Measurements from ENCODE around the gene CEP350. TPM values are rescaled to one million over a fixed set of nuclear protein-coding genes. Genes with fewer than 3 reads are reported as not detected.

Gene CEP350
- total RNA-seq, 1 experiment from 2014 or later, result 42.3 TPM

GRCh38 chr1:180092931-180093650 is 138.5 kb downstream of the CEP350 start:
- Mint-ChIP-seq H3K4me1 (ENCODE audit: low read depth, unreplicated experiment) (no peaks in the 10 kb centered on the region), H3K9me3 (ENCODE audit: low read depth, unreplicated experiment) (no peaks in the 10 kb centered on the region), H3K4me3 (ENCODE audit: low read depth, unreplicated experiment) (no peak overlapping the region), H3K27ac (ENCODE audit: unreplicated experiment) (no peak overlapping the region), H3K36me3 (ENCODE audit: insufficient read depth, unreplicated experiment) (peaks cover 54% of the 10 kb centered on the region), H3K27me3 (ENCODE audit: unreplicated experiment) (no peaks in the 10 kb centered on the region)
- TF ChIP-seq CTCF (IDR thresholded peaks at IDR 0.05; ENCODE audit: unreplicated experiment), result no peak
- intact Hi-C loops (cut with micrococcal nuclease; ENCODE audit: unreplicated experiment), result no loop called here
- no peak for DNase-seq
- no TSS peak for BruUV-seq (replicated peaks)
- CTCF ChIA-PET, result no interaction called here

- Mint-ChIP-seq H3K27ac (ENCODE audit: unreplicated experiment) (no peak overlapping the region), H3K36me3 (ENCODE audit: insufficient read depth, unreplicated experiment) (peaks cover 63% of the 10 kb centered on the region), H3K27me3 (ENCODE audit: unreplicated experiment) (no peaks in the 10 kb centered on the region), H3K4me3 (ENCODE audit: low read depth, unreplicated experiment) (no peak overlapping the region), H3K9me3 (ENCODE audit: low read depth, unreplicated experiment) (no peaks in the 10 kb centered on the region), H3K4me1 (ENCODE audit: low read depth, unreplicated experiment) (no peaks in the 10 kb centered on the region)
- no peak for TF ChIP-seq CTCF (IDR thresholded peaks at IDR 0.05; ENCODE audit: unreplicated experiment)
- intact Hi-C loops (cut with micrococcal nuclease; ENCODE audit: unreplicated experiment), result no loop called here
- CTCF ChIA-PET, result no interaction called here
- no peak for DNase-seq
- no TSS peak for BruUV-seq (replicated peaks)
Observed at GRCh38 chr1:180094705-180095295, 140.2 kb downstream of the CEP350 start.

GRCh38 chr1:180096584-180097325 is 142.1 kb downstream of the CEP350 start:
- H3K9me3 Mint-ChIP-seq (ENCODE audit: low read depth, unreplicated experiment), result no peaks in the 10 kb centered on the region
- intact Hi-C loops (cut with micrococcal nuclease; ENCODE audit: unreplicated experiment), result no loop called here
- H3K27me3 Mint-ChIP-seq (ENCODE audit: unreplicated experiment), result no peaks in the 10 kb centered on the region
- H3K36me3 Mint-ChIP-seq (ENCODE audit: insufficient read depth, unreplicated experiment), result peaks cover 56% of the 10 kb centered on the region
- no TSS peak for BruUV-seq (replicated peaks)
- TF ChIP-seq CTCF (IDR thresholded peaks at IDR 0.05; ENCODE audit: unreplicated experiment), result no peak
- no peaks in the 10 kb centered on the region for H3K4me1 Mint-ChIP-seq (ENCODE audit: low read depth, unreplicated experiment)
- no peak for DNase-seq
- CTCF ChIA-PET, result no interaction called here
- H3K4me3 Mint-ChIP-seq (ENCODE audit: low read depth, unreplicated experiment), result no peak overlapping the region
- H3K27ac Mint-ChIP-seq (ENCODE audit: unreplicated experiment), result no peak overlapping the region

- intact Hi-C loops (cut with micrococcal nuclease; ENCODE audit: unreplicated experiment), result no loop called here
- H3K4me3 Mint-ChIP-seq (ENCODE audit: low read depth, unreplicated experiment), result no peak overlapping the region
- H3K9me3 Mint-ChIP-seq (ENCODE audit: low read depth, unreplicated experiment), result no peaks in the 10 kb centered on the region
- no peak overlapping the region for H3K27ac Mint-ChIP-seq (ENCODE audit: unreplicated experiment)
- DNase-seq, result no peak
- no peak for TF ChIP-seq CTCF (IDR thresholded peaks at IDR 0.05; ENCODE audit: unreplicated experiment)
- no peaks in the 10 kb centered on the region for H3K27me3 Mint-ChIP-seq (ENCODE audit: unreplicated experiment)
- peaks cover 55% of the 10 kb centered on the region for H3K36me3 Mint-ChIP-seq (ENCODE audit: insufficient read depth, unreplicated experiment)
- no TSS peak for BruUV-seq (replicated peaks)
- no peaks in the 10 kb centered on the region for H3K4me1 Mint-ChIP-seq (ENCODE audit: low read depth, unreplicated experiment)
- CTCF ChIA-PET, result no interaction called here
Observed at GRCh38 chr1:180097326-180097605, 142.7 kb downstream of the CEP350 start.

Measured in Calu3 (cell line).